DND-41 (cell line): Measurements from ENCODE around the gene CNKSR2.

Experiments
- EZH2 ChIP-seq: IDR thresholded peaks from 3 replicates; pipeline ENCODE4 v1.6.1; 2012; ENCODE audit warnings: borderline replicate concordance, low read depth, mild to moderate bottlenecking, moderate library complexity, low read length, inconsistent platforms; ENCODE audit not compliant: severe bottlenecking
- TF ChIP-seq, protein P1 (sequence below): IDR thresholded peaks from 2 replicates; pipeline ENCODE4 v1.5.1; 2012; ENCODE audit warnings: borderline replicate concordance, low read length, moderate library complexity, mild to moderate bottlenecking; ENCODE audit not compliant: poor library complexity, severe bottlenecking; ENCODE audit errors: extremely low read depth

DNA sequence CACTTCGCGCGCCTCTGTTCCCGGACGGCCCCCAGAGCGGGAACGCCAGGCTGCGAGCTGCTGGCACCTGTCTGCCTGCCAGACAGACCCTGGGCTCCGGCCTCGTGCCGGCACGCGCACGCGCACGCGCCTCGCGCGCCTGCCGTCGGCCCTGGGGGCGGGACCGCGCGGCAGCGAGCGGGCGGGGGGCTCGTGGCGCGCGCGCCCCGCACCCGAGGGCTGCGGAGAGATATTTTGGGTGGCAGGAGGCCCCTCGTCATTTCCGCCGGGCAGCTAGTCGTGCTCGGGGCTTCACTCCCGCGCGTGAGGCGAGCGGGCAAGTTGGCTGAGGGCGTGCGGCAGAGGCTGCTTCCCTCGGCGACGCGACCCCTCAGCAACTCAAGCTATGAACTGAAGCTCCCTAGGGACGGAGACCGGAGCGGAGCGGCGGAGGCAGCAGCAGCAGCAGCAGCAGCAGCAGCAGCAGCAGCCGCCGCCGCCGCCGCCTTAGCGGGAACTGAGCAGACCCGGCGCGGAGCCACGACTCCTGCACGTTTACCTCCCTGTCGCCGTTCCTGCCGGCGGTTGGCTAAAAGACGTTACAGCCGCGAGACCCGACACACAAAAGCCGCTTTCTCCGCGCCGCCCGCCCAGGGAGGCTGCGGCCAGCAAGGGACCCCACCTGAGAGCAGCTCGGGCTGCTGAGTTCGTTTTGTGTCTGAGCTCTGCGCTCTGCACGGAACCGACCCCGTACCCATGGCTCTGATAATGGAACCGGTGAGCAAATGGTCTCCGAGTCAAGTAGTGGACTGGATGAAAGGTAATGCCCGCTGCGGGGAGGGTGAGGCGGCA, at the start of gene CNKSR2:
- TF ChIP-seq, protein P1, sequence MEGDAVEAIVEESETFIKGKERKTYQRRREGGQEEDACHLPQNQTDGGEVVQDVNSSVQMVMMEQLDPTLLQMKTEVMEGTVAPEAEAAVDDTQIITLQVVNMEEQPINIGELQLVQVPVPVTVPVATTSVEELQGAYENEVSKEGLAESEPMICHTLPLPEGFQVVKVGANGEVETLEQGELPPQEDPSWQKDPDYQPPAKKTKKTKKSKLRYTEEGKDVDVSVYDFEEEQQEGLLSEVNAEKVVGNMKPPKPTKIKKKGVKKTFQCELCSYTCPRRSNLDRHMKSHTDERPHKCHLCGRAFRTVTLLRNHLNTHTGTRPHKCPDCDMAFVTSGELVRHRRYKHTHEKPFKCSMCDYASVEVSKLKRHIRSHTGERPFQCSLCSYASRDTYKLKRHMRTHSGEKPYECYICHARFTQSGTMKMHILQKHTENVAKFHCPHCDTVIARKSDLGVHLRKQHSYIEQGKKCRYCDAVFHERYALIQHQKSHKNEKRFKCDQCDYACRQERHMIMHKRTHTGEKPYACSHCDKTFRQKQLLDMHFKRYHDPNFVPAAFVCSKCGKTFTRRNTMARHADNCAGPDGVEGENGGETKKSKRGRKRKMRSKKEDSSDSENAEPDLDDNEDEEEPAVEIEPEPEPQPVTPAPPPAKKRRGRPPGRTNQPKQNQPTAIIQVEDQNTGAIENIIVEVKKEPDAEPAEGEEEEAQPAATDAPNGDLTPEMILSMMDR, result no peak
- TF ChIP-seq EZH2, result no peak
